Measurements from ENCODE around the gene NCBP3. TPM values are rescaled to one million over a fixed set of nuclear protein-coding genes. Genes with fewer than 3 reads are reported as not detected.

The NCBP3 gene
- total and polyA plus RNA-seq, 12 donors: 11.0 to 36.6 (median 23.0) TPM

DNA sequence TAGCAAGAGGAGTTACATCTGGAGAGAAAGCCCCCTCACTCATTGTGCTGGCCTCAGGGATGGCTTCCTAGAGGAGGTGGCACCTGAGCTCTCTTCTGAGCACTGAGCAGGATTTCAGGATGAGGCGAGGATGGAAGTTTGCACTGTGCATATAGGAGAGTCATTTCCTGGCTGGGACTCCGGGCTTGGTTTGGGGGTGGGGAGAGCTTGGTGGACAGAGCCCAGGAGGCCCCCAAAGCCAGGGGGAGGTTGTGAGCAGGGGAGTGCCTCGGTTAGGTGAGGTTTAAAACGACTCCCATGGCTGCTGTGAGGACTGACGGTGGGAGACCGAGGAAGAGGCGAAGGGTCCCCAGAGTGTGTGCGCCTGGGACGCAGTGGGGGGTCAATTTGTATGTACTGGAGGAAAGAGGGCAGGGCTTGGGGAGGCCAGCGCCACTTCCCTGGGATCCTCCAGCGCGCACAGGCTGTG is 45.6 kb upstream of the NCBP3 start:
- Histone ChIP-seq H3K9me3 (replicated peaks in 1 of 3) (no peaks in the 10 kb centered on the region), H3K27me3 (no peaks in the 10 kb centered on the region), H3K4me1 (replicated peaks in 1 of 2) (peaks cover 71 to 81% of the 10 kb centered on the region in 2 donors), H3K4me3 (peak overlapping the region in 2 of 4 donors; percentile 47 to 71), H3K27ac (peak overlapping the region in 3 of 5 donors; percentile 91), H3K36me3 (replicated peaks in 1 of 2) (no peaks in the 10 kb centered on the region)
- 34 to 55% (median 37%) methylated on average over 9 to 12 of the region's 12 CpGs for WGBS, 4 donors
- TF ChIP-seq, protein P1, sequence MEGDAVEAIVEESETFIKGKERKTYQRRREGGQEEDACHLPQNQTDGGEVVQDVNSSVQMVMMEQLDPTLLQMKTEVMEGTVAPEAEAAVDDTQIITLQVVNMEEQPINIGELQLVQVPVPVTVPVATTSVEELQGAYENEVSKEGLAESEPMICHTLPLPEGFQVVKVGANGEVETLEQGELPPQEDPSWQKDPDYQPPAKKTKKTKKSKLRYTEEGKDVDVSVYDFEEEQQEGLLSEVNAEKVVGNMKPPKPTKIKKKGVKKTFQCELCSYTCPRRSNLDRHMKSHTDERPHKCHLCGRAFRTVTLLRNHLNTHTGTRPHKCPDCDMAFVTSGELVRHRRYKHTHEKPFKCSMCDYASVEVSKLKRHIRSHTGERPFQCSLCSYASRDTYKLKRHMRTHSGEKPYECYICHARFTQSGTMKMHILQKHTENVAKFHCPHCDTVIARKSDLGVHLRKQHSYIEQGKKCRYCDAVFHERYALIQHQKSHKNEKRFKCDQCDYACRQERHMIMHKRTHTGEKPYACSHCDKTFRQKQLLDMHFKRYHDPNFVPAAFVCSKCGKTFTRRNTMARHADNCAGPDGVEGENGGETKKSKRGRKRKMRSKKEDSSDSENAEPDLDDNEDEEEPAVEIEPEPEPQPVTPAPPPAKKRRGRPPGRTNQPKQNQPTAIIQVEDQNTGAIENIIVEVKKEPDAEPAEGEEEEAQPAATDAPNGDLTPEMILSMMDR (IDR thresholded peaks at IDR 0.05): no peak
- TF ChIP-seq POLR2A (IDR thresholded peaks at IDR 0.05): peak in 1 of 2 donors; percentile 28
- DNase-seq: no peak
- intact Hi-C loops (cut with DNase I): no loop called here

DNA sequence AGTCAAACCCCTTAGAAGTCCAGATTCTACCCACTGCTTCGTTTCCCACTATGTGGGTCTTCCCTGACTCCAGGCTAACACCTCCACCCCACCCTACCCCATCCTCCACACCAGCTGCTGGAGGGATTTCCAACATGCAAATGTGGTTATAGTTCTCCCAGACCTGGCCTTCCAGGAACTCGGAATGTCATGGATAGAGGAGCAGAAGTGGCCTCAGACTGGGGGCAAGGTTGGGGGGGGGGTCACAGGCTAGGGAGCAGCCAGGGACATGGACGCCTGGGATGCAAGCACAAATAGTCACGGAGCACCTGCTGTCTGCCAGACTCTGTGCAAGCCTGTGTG is 44.8 kb upstream of the NCBP3 start:
- Histone ChIP-seq H3K36me3 (replicated peaks in 1 of 2) (no peaks in the 10 kb centered on the region), H3K9me3 (replicated peaks in 1 of 3) (no peaks in the 10 kb centered on the region), H3K4me1 (replicated peaks in 1 of 2) (peaks cover 71 to 80% of the 10 kb centered on the region in 2 donors), H3K4me3 (no peak overlapping the region), H3K27ac (peak overlapping the region in 3 of 5 donors; percentile 91), H3K27me3 (no peaks in the 10 kb centered on the region)
- intact Hi-C loops (cut with DNase I): no loop called here
- WGBS, 4 donors: 36 to 55% (median 41%) methylated on average over 3 to 4 of the region's 4 CpGs
- no peak for DNase-seq
- TF ChIP-seq, protein P1 (IDR thresholded peaks at IDR 0.05): no peak
- no peak for TF ChIP-seq POLR2A (IDR thresholded peaks at IDR 0.05)

- Histone ChIP-seq H3K4me1 (replicated peaks in 1 of 2) (peaks cover 74 to 80% of the 10 kb centered on the region in 2 donors), H3K36me3 (replicated peaks in 1 of 2) (peaks cover 0 to 2% of the 10 kb centered on the region in 2 donors), H3K4me3 (no peak overlapping the region), H3K27me3 (no peaks in the 10 kb centered on the region), H3K9me3 (replicated peaks in 1 of 3) (no peaks in the 10 kb centered on the region), H3K27ac (peak overlapping the region in 4 of 5 donors; percentile 52 to 91 (median 91))
- 41 to 44% (median 43%) methylated on average over 15 to 22 of the region's 22 CpGs for WGBS, 4 donors
- peak in 1 of 2 donors; percentile 71 for TF ChIP-seq POLR2A (IDR thresholded peaks at IDR 0.05)
- TF ChIP-seq, protein P1 (IDR thresholded peaks at IDR 0.05): no peak
- intact Hi-C loops (cut with DNase I): no loop called here
- peak; percentile 92 to 96 (median 93) for DNase-seq
These were observed 44.2 kb upstream of the NCBP3 start for GRCh38 chr17:3890082-3890877.

- Histone ChIP-seq H3K27me3 (no peaks in the 10 kb centered on the region), H3K36me3 (replicated peaks in 1 of 2) (peaks cover 0 to 9% of the 10 kb centered on the region in 2 donors), H3K27ac (peak overlapping the region in 4 of 5 donors; percentile 52 to 91 (median 91)), H3K4me1 (replicated peaks in 1 of 2) (peaks cover 67 to 75% of the 10 kb centered on the region in 2 donors), H3K9me3 (replicated peaks in 1 of 3) (no peaks in the 10 kb centered on the region), H3K4me3 (peak overlapping the region in 1 of 4 donors; percentile 4)
- no peak for TF ChIP-seq POLR2A (IDR thresholded peaks at IDR 0.05)
- TF ChIP-seq, protein P1 (IDR thresholded peaks at IDR 0.05): no peak
- DNase-seq: no peak
- intact Hi-C loops (cut with DNase I): no loop called here
- 68 to 100% (median 76%) methylated on average over 4 to 17 of the region's 17 CpGs for WGBS, 4 donors
These were observed 43.4 kb upstream of the NCBP3 start for GRCh38 chr17:3889325-3890012.
